GM10847 (cell line): ENCODE data around the gene ARFGEF2.

Experiments
- POLR2A ChIP-seq: IDR thresholded peaks from 2 replicates; pipeline ENCODE4 v1.6.1; 2011; ENCODE audit not compliant: insufficient read length; ENCODE audit errors: extremely low read depth

The ARFGEF2 gene

GRCh38 chr20:48986899-48987298 lies 65.4 kb downstream of the ARFGEF2 start:
- TF ChIP-seq POLR2A: no peak

GRCh38 chr20:48990467-48990866 lies 69.0 kb downstream of the ARFGEF2 start:
- no peak for TF ChIP-seq POLR2A

DNA sequence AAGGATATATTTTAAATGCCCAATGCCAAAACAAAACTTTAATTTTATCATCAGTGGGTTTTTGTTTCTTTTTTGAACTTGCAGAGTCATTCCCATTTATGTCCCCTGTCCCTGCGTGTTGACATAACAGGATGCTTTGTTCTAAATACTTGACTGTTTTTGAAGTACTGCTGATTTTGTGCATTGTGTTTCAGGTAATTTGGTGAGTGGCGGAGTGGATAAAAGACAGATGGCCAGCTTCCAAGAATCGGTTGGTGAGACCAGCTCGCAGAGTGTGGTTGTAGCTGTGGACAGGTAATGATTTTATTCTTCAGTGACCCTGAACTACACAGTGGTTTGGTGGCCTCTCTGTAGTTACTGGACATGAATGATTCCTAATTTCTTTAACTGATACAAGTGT lies 74.1 kb downstream of the ARFGEF2 start:
- no peak for TF ChIP-seq POLR2A

DNA sequence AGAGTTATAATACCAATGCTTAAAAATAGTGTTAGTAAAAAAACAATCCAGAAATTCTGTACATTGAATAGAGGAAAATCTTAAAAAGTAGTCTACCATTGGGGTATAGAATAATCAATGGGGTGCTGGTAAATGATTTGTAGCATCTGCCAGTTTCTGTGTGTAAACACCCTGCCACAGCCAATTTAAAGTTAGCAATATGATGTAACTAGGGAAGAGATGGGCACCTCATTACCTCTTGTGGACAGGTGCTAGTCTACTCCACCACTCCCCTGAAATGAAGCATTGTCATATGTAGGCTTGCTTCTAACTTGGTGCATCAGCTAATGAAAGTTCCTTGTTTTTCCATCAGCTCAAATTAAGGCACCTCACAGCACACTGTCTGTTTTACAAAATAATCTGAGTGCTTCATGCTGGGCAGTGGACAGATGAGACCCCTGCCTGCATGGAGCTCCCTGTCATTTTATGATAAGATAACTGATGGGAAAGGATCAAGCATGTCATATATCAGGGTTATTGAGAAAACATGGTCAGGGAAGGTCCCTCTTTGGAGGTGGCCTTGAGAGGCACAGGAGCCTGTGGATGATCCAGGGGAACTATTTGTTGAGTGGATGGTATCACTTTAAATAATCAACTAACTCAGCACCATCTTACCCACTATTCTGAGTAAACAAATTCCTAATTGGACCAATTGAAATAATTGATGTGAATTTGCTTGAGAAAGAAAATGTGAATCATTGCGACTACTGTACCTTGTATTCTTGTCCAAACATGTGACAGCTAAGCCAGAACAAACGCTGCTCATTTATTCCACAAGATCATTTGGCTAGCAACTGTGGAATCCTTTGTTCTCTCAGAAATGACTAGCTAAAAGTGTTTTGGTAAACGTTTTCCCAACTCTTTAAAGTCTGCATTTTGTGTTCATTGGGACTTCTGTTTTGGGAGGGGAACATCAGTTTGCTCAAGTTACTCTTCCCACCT lies 78.7 kb downstream of the ARFGEF2 start:
- no peak for TF ChIP-seq POLR2A

GRCh38 chr20:49001741-49002140 lies 80.2 kb downstream of the ARFGEF2 start:
- TF ChIP-seq POLR2A: no peak

DNA sequence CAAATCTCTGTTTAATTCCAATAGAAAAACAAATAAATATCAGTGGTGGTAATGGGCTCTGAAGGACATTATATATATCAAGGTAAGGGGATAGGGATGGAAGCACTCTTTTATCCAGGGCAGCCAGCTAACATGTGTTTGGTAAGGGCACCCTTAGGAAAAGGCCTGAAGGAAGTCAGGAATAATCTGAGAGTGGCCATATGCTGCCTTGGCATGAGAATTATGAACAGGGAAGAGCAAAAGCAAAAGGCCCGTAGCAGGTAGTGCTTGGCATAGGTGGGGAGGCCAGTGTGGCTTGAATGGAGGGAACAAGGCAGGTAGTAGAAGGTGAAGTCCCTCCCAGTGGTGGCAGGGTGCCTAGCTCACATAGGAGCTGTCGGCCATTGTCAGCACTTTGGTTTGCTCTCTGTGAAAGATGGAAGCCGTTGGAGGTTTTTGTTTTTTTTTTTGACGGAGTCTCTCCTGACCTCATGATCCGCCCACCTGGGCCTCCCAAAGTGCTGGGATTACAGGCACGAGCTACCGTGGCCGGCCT lies 85.0 kb downstream of the ARFGEF2 start:
- no peak for TF ChIP-seq POLR2A

DNA sequence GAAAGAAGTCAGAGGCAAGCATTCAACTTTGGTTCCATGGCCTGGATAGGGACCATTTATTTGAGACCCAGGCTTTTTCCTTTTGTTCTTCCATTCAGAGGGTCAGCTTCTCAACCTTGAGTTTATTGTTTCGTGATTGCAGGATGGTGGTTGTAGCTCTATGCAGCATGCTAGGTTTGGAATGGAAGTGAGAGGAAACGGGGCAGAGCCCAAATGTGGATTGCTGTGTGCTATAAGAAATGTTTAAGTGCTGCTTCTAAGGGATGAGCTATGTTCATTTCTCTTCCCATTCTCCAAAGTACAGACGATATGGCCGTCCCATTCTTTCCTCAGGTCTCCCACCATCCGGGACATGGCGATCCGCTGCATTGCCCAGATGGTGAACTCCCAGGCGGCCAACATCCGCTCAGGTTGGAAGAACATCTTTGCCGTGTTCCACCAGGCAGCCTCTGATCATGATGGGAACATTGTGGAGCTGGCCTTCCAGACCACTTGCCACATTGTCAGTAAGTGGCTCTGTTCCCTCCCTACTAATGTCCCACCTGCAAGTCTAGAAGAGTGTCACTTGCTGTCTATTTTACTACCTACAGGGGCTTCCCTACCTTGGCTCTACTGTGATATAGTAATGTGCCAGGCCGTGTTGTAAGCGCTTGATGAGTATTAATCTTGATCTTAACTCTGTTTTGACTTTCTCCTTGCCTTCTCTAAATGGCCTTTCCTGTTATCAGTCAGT lies 88.6 kb downstream of the ARFGEF2 start:
- no peak for TF ChIP-seq POLR2A

- TF ChIP-seq POLR2A: no peak
These were observed 102.7 kb downstream of the ARFGEF2 start for GRCh38 chr20:49024220-49024619.

GRCh38 chr20:49028684-49029083 lies 107.2 kb downstream of the ARFGEF2 start:
- no peak for TF ChIP-seq POLR2A

- no peak for TF ChIP-seq POLR2A
These were observed 107.7 kb downstream of the ARFGEF2 start for GRCh38 chr20:49029203-49029602.

- no peak for TF ChIP-seq POLR2A
These were observed 109.6 kb downstream of the ARFGEF2 start for GRCh38 chr20:49030954-49031619.

- TF ChIP-seq POLR2A: no peak
These were observed 110.9 kb downstream of the ARFGEF2 start for GRCh38 chr20:49032455-49032854.

DNA sequence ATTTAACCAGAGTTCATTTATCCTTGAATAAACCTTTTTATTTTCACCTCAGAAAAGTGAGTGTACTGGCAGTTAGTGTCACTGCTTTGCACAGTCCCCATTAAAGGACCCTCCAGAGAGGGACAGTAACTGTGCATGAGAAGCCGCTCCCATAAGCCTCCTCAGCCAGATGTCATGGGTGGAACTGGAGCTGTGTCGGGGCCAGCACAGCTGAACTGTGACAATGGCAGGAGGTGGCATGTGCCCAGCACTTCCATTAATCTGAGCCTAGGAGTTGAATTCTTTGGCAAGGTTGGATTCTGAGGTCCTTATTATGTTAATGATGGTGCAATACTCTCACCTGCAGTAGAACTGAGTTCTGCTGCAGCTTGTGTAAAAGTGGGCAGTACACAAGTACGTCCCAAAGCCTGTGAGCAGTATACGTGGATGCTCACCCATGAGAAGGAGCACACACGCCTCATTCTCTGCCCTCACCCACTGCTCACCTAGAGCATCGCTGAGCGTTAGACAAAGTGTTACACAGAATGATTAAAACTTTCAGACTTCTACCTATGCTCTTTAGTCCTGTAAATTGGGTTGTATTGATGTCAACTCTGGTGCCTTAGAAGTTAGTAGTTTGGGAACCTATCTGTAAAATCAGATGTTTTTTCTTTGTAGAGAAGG lies 112.7 kb downstream of the ARFGEF2 start:
- TF ChIP-seq POLR2A: no peak

GRCh38 chr20:49037962-49038387 lies 116.5 kb downstream of the ARFGEF2 start:
- TF ChIP-seq POLR2A: no peak

DNA sequence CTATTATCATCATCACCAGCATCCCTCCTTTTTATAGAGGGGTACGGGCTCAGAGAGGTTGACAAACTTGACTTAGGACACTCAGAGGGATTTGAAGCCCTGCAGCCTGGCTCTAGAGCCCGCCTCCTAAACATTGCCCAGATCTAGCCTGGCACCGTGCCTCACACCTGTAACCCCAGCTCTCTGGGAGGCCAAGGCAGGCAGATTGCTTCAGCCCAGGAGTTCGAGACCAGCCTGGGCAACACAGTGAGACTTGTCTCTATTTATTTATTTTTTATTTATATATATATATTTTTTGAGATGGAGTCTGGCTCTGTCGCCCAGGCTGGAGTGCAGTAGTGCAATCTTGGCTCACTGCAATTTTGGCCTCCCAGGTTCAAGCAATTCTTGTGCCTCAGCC lies 118.3 kb downstream of the ARFGEF2 start:
- no peak for TF ChIP-seq POLR2A
